HepG2 (cell line): Measurements from ENCODE around the gene CFAP73. TPM values are rescaled to one million over a fixed set of nuclear protein-coding genes. Genes with fewer than 3 reads are reported as not detected.
A peak's percentile ranks its signal among the peaks of the same experiment; 100 is the strongest.

ENCODE experiments used
- ATAC-seq: fragments of 200-7000 bp; cut with Tn5 transposase; 3 replicates; pipeline ENCODE4 v1.9.1; 2020; ENCODE audit warnings: mild to moderate bottlenecking, moderate library complexity
- BruUV-seq: library from RNA; stranded (reverse); fragments of 400-500 nt; replicated peaks from 2 replicates; lab custom pipeline; 2021; lab: Mats Ljungman, UMichigan
- CTCF ChIA-PET: fragments of 300-600 bp; formaldehyde crosslinking; extraction: SDS; loops from one replicate; lab custom pipeline; 2021; ENCODE audit warnings: low total read pairs, inconsistent platforms, low intra/inter-chr PET ratio; lab: Yijun Ruan, JAX
- POLR2A ChIA-PET: fragments of 350-600 bp; sonication (Branson Sonifier 250); formaldehyde crosslinking; loops from one replicate; lab custom pipeline; 2020; ENCODE audit warnings: antibody characterized with exemption, inconsistent platforms; lab: Yijun Ruan, JAX
- DNase-seq: peaks from one replicate; pipeline ENCODE4 v3.0.0-alpha.2; 2015; ENCODE audit warnings: low spot score
- FAIRE-seq: peaks from 3 replicates; lab custom pipeline; 2011; peaks lifted over from hg19 to GRCh38; lab: Jason Lieb, UNC
- H2AFZ ChIP-seq: one replicate; pipeline ENCODE4 v1.6.1; 2011; ENCODE audit warnings: low read length, inconsistent platforms
- H3K27ac ChIP-seq: fragments of 300-600 bp; 3 replicates; pipeline ENCODE4 v1.8.0; 2011; ENCODE audit warnings: mixed run types, mild to moderate bottlenecking, mixed read lengths, low read length, inconsistent platforms; ENCODE audit not compliant: insufficient read depth; ENCODE audit errors: extremely low read length
- H3K27me3 ChIP-seq, 2 experiments: fragments of 200-600 bp in 1 of 2; 2 replicates in 1 of 2; 3 replicates in 1 of 2; pipeline versions ENCODE4 v1.6.0 to v1.8.0; 2011; ENCODE audit warnings: low read length in 2 of 2, mild to moderate bottlenecking in 2 of 2, moderate library complexity in 2 of 2, inconsistent platforms in 1 of 2; ENCODE audit not compliant: insufficient read depth in 2 of 2, control insufficient read depth in 1 of 2
- H3K36me3 ChIP-seq, 2 experiments: fragments of 200-600 bp in 1 of 2; replicated peaks in 1 of 2; 2 replicates in 1 of 2; 3 replicates in 1 of 2; pipeline versions ENCODE4 v1.5.1 to v1.8.0; 2011; ENCODE audit warnings: low read length in 2 of 2, inconsistent platforms in 1 of 2; ENCODE audit not compliant: insufficient read depth in 2 of 2, control insufficient read depth in 1 of 2
- H3K4me1 ChIP-seq: 2 replicates; pipeline ENCODE4 v1.5.1; 2012; ENCODE audit warnings: low read length, inconsistent platforms; ENCODE audit not compliant: insufficient read depth
- H3K4me2 ChIP-seq: 2 replicates; pipeline ENCODE4 v1.6.0; 2011; ENCODE audit warnings: low read depth, low read length, inconsistent platforms
- H3K4me3 ChIP-seq, 3 experiments: fragments of 200-600 bp in 1 of 3; sonication (generic), shearing (Covaris generic) in 1 of 3; replicated peaks in 1 of 3; 2 replicates each; pipeline ENCODE4 v1.5.1; 2011 to 2016; ENCODE audit warnings: low read length in 3 of 3, inconsistent platforms in 2 of 3, low read depth in 2 of 3, mild to moderate bottlenecking in 2 of 3, control low read depth in 1 of 3, mixed read lengths in 1 of 3; ENCODE audit not compliant: insufficient read depth in 1 of 3
- H3K79me2 ChIP-seq: one replicate; pipeline ENCODE4 v1.6.1; 2011; ENCODE audit warnings: low read length, inconsistent platforms; ENCODE audit not compliant: insufficient read depth
- H3K9ac ChIP-seq: 2 replicates; pipeline ENCODE4 v1.6.0; 2011; ENCODE audit warnings: mild to moderate bottlenecking, low read depth, low read length, inconsistent platforms; ENCODE audit not compliant: insufficient read depth
- H3K9me3 ChIP-seq: 2 replicates; pipeline ENCODE4 v1.5.1; 2012; ENCODE audit warnings: mild to moderate bottlenecking, low read length
- H4K20me1 ChIP-seq: 2 replicates; pipeline ENCODE4 v1.6.0; 2011; ENCODE audit warnings: inconsistent platforms, mild to moderate bottlenecking, low read length, moderate library complexity; ENCODE audit not compliant: insufficient read depth
- JARID2 ChIP-seq: sonication (generic); formaldehyde crosslinking; IDR thresholded peaks from 2 replicates; pipeline ENCODE4 v1.8.1; 2023; ENCODE audit warnings: missing genetic modification reagents, inconsistent platforms; ENCODE audit not compliant: insufficient replicate concordance
- ZFY ChIP-seq: sonication (generic); formaldehyde crosslinking; IDR thresholded peaks from 2 replicates; pipeline ENCODE4 v1.4.0; 2020; ENCODE audit warnings: missing genetic modification reagents
- ZKSCAN1 ChIP-seq: fragments of 150-350 bp; IDR thresholded peaks from 2 replicates; pipeline ENCODE4 v1.6.1; 2014; ENCODE audit warnings: low read length
- ZMYM3 ChIP-seq: sonication (generic); formaldehyde crosslinking; IDR thresholded peaks from 2 replicates; pipeline ENCODE4 v1.5.1; 2020; ENCODE audit warnings: mild to moderate bottlenecking, missing genetic modification reagents
- ZNF629 ChIP-seq: sonication (generic); formaldehyde crosslinking; conservative IDR thresholded peaks from 2 replicates; pipeline ENCODE4 v1.5.0; 2020; ENCODE audit warnings: missing genetic modification reagents
- ZNF768 ChIP-seq: sonication (generic); formaldehyde crosslinking; IDR thresholded peaks from 2 replicates; pipeline ENCODE4 v1.4.0; 2020; ENCODE audit warnings: missing genetic modification reagents
- WGBS: methylation state at CpG from one replicate; pipeline ENCODE4 v1.1.6; 2017; ENCODE audit warnings: low lambda C conversion rate; 5-methylcytosine and 5-hydroxymethylcytosine counted together
- in situ Hi-C: cut with HindIII; loops from 2 replicates; pipeline ENCODE4 v1.10.0; 2017; ENCODE audit warnings: low pct_unique_long_range_greater_than_20kb; ENCODE audit not compliant: extremely low pct_ligation_motif_present
- intact Hi-C: fragments of 100-400 bp; cut with micrococcal nuclease; formaldehyde crosslinking; loops from one replicate; pipeline ENCODE4 v1.10.0; 2022; ENCODE audit not compliant: unreplicated experiment
- polyA plus RNA-seq, 8 experiments: library from polyadenylated mRNA; depleted of rRNA in 3 of 8; stranded (reverse) in 7 of 8; unstranded in 1 of 8; fragments of >200 nt; fragmentation: Illumina TruSeq in 4 of 8; extraction: Trizol in 4 of 8; gene quantifications; 2 replicates each; pipeline versions ENCODE4 v1.2.1 to v1.2.3, GENCODE V29; 2011 to 2016; ENCODE audit warnings: low read depth in 4 of 8, missing spikeins in 1 of 8, mixed read lengths in 1 of 8; ENCODE audit not compliant: insufficient read depth in 1 of 8
- total RNA-seq, 5 experiments: library from RNA; depleted of rRNA; stranded (reverse); fragments of >200 nt; fragmentation: Illumina TruSeq; extraction: Trizol; gene quantifications; 2 replicates each; pipeline ENCODE4 v1.2.3, GENCODE V29; 2016; ENCODE audit warnings: low read depth in 1 of 5

CFAP73 gene
- total and polyA plus RNA-seq, 2 of the 13 experiments (the other 11 are each of a cell fraction or from before 2014, with no cell fraction given), result not detected

GRCh38 chr12:113181975-113182374, 32.5 kb downstream of the CFAP73 start:
- Histone ChIP-seq H4K20me1 (no peaks in the 10 kb centered on the region; the same call in 1 of the 2 replicates), H3K4me3 (no peak overlapping the region), H3K9ac (no peak overlapping the region), H3K79me2 (peaks cover 40% of the 10 kb centered on the region), H3K36me3 (peaks cover 27 to 50% of the 10 kb centered on the region in 2 experiments; a peak in 4 of 5 replicates), H2AFZ (no peak overlapping the region), H3K27me3 (no peaks in the 10 kb centered on the region), H3K27ac (no peak overlapping the region), H3K4me2 (no peak overlapping the region), H3K4me1 (peaks cover 28% of the 10 kb centered on the region), H3K9me3 (no peaks in the 10 kb centered on the region)
- WGBS, result 94% methylated on average over 3 of the region's 3 CpGs
- BruUV-seq, result no TSS peak
- in situ Hi-C loops, result no loop called here
- ChIA-PET POLR2A (no interaction called here), CTCF (no interaction called here)
- ATAC-seq (no peak), DNase-seq (no peak), FAIRE-seq (no peak)
- TF ChIP-seq ZMYM3 (CRISPR knock-in tag) (0 out of 2 replicates have a peak, but pooled peaks have one; percentile 33), ZNF629 (CRISPR knock-in tag) (peak; percentile 90), JARID2 (CRISPR knock-in tag) (no peak)
- intact Hi-C loops, result no loop called here

- TSS peak; percentile 53 for BruUV-seq
- DNase-seq, result no peak
- Histone ChIP-seq H3K36me3 (peaks cover 18 to 38% of the 10 kb centered on the region in 2 experiments; a peak in 4 of 5 replicates), H3K27ac (no peak overlapping the region), H3K9me3 (no peaks in the 10 kb centered on the region), H3K4me3 (no peak overlapping the region), H3K79me2 (peaks cover 47% of the 10 kb centered on the region), H3K4me1 (peaks cover 34% of the 10 kb centered on the region), H3K27me3 (no peaks in the 10 kb centered on the region), H3K4me2 (peak overlapping the region; percentile 80; the same call in 1 of the 2 replicates), H4K20me1 (no peaks in the 10 kb centered on the region; the same call in 1 of the 2 replicates), H2AFZ (no peak overlapping the region), H3K9ac (no peak overlapping the region)
- ChIA-PET CTCF (no interaction called here), POLR2A (interaction anchor here (0.7 kb wide), 1 partner anchor 9 kb away, joined by 3 read pairs; no protein-coding TSS in a partner anchor)
- no peak for ATAC-seq
- intact Hi-C loops (no loop called here), in situ Hi-C loops (no loop called here)
- WGBS, result 95% methylated on average over 11 of the region's 11 CpGs
- no peak for FAIRE-seq
- no peak for TF ChIP-seq ZFY
- peak; percentile 91 for TF ChIP-seq ZNF768
- peak; percentile 78 for TF ChIP-seq ZKSCAN1
These were observed 33.6 kb downstream of the CFAP73 start for GRCh38 chr12:113183030-113183589.
